PC-9 (cell line): ENCODE results near the gene POLG2.

ENCODE experiments used
- EZH2 ChIP-seq: fragments of 200-600 bp; sonication (generic); IDR thresholded peaks from 2 replicates; pipeline ENCODE4 v1.8.0; 2017; ENCODE audit warnings: antibody characterized with exemption, low read depth
- TF ChIP-seq, protein P1 (sequence below): fragments of 200-600 bp; sonication (generic); conservative IDR thresholded peaks from 2 replicates; pipeline ENCODE4 v1.6.1; 2017; ENCODE audit warnings: mixed run types, antibody characterized with exemption, mild to moderate bottlenecking, moderate library complexity

GRCh38 chr17:64515829-64516228, 19.0 kb upstream of the POLG2 start:
- TF ChIP-seq, protein P1, sequence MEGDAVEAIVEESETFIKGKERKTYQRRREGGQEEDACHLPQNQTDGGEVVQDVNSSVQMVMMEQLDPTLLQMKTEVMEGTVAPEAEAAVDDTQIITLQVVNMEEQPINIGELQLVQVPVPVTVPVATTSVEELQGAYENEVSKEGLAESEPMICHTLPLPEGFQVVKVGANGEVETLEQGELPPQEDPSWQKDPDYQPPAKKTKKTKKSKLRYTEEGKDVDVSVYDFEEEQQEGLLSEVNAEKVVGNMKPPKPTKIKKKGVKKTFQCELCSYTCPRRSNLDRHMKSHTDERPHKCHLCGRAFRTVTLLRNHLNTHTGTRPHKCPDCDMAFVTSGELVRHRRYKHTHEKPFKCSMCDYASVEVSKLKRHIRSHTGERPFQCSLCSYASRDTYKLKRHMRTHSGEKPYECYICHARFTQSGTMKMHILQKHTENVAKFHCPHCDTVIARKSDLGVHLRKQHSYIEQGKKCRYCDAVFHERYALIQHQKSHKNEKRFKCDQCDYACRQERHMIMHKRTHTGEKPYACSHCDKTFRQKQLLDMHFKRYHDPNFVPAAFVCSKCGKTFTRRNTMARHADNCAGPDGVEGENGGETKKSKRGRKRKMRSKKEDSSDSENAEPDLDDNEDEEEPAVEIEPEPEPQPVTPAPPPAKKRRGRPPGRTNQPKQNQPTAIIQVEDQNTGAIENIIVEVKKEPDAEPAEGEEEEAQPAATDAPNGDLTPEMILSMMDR, result no peak
- no peak for TF ChIP-seq EZH2
